Ascending aorta (tissue), 2 donors: ENCODE results near the gene TEDDM1. TPM values are rescaled to one million over a fixed set of nuclear protein-coding genes. Genes with fewer than 3 reads are reported as not detected.

Experiments used
- DNase-seq, 2 donors: peaks; one replicate each; pipeline ENCODE4 v3.0.0-alpha.2; 2019; ENCODE audit warnings: low spot score in 2 of 2
- H3K27ac ChIP-seq, 2 donors: fragments of 200-600 bp; sonication (generic); one replicate each; pipeline ENCODE4 v1.5.1; 2016 to 2017; ENCODE audit warnings: mild to moderate bottlenecking in 1 of 2
- H3K27me3 ChIP-seq: fragments of 200-600 bp; sonication (generic); one replicate; pipeline ENCODE4 v1.5.1; 2017
- H3K36me3 ChIP-seq, 2 donors: fragments of 200-600 bp; sonication (generic); one replicate each; pipeline ENCODE4 v1.5.1; 2016
- H3K4me1 ChIP-seq, 2 donors: fragments of 200-600 bp; sonication (generic); one replicate each; pipeline ENCODE4 v1.5.1; 2016 to 2017; ENCODE audit warnings: mild to moderate bottlenecking in 1 of 2
- H3K4me3 ChIP-seq, 2 donors: fragments of 200-600 bp; sonication (generic); one replicate each; pipeline ENCODE4 v1.5.1; 2016 to 2017; ENCODE audit warnings: mild to moderate bottlenecking in 1 of 2
- H3K9me3 ChIP-seq, 2 donors: fragments of 200-600 bp; sonication (generic); one replicate each; pipeline ENCODE4 v1.5.1; 2016
- intact Hi-C: fragments of 100-400 bp; cut with DNase I; formaldehyde crosslinking; loops from one replicate; pipeline ENCODE4 v1.15.1; 2023
- total RNA-seq: library from RNA; depleted of rRNA; stranded (reverse); fragments of >200 nt; gene quantifications from one replicate; pipeline ENCODE4 v1.1.0, GENCODE V29; 2016
- TF ChIP-seq, protein P1 (sequence below), 3 experiments: fragments of 200-600 bp in 2 of 3; fragments of 450-650 bp in 1 of 3; sonication (generic) in 2 of 3; IDR thresholded peaks; one replicate each; pipeline ENCODE4 v1.5.1; 2016 to 2019; ENCODE audit warnings: antibody characterized with exemption in 3 of 3, mild to moderate bottlenecking in 1 of 3, moderate library complexity in 1 of 3

The TEDDM1 gene
- total RNA-seq, 1 donor from 2014 or later: not detected

DNA sequence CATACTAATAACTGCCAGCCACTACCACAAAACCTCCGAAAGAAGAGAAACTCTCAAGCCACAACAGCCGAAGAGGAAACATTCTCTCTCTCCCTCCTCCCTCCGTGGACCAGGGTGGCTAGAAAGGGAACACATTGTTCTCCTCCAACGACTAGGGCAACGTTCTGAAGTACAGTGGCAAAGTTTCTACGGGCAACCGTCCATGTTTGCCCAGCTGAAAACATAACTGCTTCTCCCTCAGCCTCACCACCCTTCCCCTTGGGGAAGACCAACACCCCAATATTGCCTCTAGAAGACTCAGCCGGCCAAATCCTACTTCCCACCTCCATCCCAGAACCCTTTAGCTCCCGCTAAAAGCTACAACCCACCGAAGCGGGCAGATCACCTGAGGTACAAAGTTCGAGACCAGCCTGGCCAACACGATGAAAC, 10.8 kb downstream of the TEDDM1 start:
- Histone ChIP-seq H3K4me3 (peak overlapping the region; percentile 90 to 92), H3K9me3 (no peaks in the 10 kb centered on the region), H3K36me3 (peaks cover 44 to 56% of the 10 kb centered on the region in 2 donors), H3K4me1 (peaks cover 4 to 16% of the 10 kb centered on the region in 2 donors), H3K27me3 (no peaks in the 10 kb centered on the region), H3K27ac (peak overlapping the region; percentile 94 to 98)
- peak in 1 of 2 donors; percentile 71 for DNase-seq
- intact Hi-C loops: loop anchor here (2.0 to 10.0 kb wide), 6 partner anchors 41 to 1235 kb away; partner anchors contain the start of genes NPL and SMG7
- TF ChIP-seq, protein P1, sequence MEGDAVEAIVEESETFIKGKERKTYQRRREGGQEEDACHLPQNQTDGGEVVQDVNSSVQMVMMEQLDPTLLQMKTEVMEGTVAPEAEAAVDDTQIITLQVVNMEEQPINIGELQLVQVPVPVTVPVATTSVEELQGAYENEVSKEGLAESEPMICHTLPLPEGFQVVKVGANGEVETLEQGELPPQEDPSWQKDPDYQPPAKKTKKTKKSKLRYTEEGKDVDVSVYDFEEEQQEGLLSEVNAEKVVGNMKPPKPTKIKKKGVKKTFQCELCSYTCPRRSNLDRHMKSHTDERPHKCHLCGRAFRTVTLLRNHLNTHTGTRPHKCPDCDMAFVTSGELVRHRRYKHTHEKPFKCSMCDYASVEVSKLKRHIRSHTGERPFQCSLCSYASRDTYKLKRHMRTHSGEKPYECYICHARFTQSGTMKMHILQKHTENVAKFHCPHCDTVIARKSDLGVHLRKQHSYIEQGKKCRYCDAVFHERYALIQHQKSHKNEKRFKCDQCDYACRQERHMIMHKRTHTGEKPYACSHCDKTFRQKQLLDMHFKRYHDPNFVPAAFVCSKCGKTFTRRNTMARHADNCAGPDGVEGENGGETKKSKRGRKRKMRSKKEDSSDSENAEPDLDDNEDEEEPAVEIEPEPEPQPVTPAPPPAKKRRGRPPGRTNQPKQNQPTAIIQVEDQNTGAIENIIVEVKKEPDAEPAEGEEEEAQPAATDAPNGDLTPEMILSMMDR (IDR thresholded peaks at IDR 0.05): no peak

DNA sequence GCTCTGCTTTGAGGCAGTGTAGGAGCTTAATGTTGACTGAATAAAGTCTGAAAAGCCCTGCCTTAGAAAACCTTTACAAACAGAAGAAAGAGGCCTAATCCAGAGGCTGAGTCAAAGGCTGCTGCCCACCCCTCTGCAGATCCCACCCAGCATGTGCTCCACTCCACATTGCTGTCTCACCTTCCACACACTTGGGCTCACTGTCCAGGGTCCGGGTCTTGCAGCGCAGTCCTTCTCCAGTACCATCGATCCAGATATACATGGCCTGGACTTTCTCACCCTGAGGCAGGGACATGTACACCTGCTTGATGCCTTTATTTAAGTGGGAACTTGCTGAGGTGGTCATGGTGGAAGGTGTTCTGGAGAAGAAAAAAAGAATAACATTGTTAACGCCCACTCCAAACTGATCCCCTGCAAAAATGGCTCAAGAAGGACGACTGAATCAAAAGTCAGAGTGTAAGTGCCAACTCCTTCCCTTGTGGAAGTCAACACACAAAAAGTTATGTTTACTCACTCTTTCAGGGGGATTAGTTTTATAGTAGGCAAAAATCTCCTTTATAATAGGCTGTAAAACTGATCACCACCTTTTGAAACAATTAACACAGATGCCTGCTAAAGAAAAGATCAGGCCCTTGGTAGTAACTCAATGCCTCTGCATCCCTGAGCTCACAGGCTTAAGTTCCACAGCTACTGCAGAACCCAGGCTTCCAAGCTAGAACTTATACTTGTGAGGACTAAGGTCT, 11.9 kb downstream of the TEDDM1 start:
- Histone ChIP-seq H3K27me3 (no peaks in the 10 kb centered on the region), H3K4me3 (peak overlapping the region; percentile 90 to 92), H3K27ac (peak overlapping the region; percentile 94 to 98), H3K36me3 (peaks cover 55 to 67% of the 10 kb centered on the region in 2 donors), H3K9me3 (no peaks in the 10 kb centered on the region), H3K4me1 (peaks cover 4 to 16% of the 10 kb centered on the region in 2 donors)
- TF ChIP-seq, protein P1 (IDR thresholded peaks at IDR 0.05): no peak
- intact Hi-C loops: no loop called here
- DNase-seq: no peak

DNA sequence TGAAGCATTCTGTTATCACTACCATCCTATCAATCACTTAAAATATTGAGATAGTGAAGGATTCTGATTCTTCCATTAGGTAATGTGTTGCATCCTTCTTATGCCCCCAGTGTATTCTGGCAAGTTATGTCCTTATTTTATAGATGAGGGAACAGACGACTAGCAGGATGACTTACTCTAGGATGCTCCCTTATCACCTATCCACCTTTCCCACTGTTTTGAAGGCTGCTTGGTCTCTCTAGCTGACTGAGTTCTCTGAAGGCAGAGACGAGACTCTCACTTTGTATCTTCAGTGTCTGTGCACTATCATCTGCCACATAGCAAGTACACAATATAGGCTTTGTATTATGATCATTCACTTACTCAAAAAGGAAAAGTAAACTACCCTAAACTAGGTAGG, 12.9 kb downstream of the TEDDM1 start:
- peaks cover 4 to 13% of the 10 kb centered on the region in 2 donors for H3K4me1 ChIP-seq
- TF ChIP-seq, protein P1 (IDR thresholded peaks at IDR 0.05): no peak
- no peak for DNase-seq
- peak overlapping the region; percentile 90 to 92 for H3K4me3 ChIP-seq
- no peak overlapping the region for H3K27ac ChIP-seq
- intact Hi-C loops: no loop called here
- H3K27me3 ChIP-seq: no peaks in the 10 kb centered on the region
- no peaks in the 10 kb centered on the region for H3K9me3 ChIP-seq
- H3K36me3 ChIP-seq: peaks cover 61 to 77% of the 10 kb centered on the region in 2 donors

DNA sequence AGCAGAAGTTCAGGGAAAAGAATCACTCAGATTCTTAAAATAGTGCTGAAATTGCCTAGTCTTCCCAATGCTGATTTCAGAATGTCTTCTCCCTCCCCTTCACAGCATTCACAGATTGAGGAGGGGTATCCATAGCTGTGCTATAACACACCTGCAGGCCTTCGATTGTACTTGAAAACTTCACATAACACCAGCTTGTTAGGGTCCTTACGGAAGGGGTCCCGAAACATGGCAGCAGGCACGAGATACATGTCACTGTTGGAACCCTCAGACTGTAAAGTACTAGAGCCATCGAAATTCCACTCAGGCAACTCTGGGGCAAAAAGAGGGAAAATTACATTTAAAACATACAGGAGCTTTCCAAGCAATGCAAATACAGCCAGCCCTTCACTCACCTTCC, 13.5 kb downstream of the TEDDM1 start:
- H3K36me3 ChIP-seq: peaks cover 61 to 83% of the 10 kb centered on the region in 2 donors
- H3K4me3 ChIP-seq: peak overlapping the region; percentile 90 to 92
- H3K4me1 ChIP-seq: peaks cover 4 to 11% of the 10 kb centered on the region in 2 donors
- no peak overlapping the region for H3K27ac ChIP-seq
- no peaks in the 10 kb centered on the region for H3K27me3 ChIP-seq
- TF ChIP-seq, protein P1 (IDR thresholded peaks at IDR 0.05): no peak
- DNase-seq: no peak
- no peaks in the 10 kb centered on the region for H3K9me3 ChIP-seq
- intact Hi-C loops: no loop called here

DNA sequence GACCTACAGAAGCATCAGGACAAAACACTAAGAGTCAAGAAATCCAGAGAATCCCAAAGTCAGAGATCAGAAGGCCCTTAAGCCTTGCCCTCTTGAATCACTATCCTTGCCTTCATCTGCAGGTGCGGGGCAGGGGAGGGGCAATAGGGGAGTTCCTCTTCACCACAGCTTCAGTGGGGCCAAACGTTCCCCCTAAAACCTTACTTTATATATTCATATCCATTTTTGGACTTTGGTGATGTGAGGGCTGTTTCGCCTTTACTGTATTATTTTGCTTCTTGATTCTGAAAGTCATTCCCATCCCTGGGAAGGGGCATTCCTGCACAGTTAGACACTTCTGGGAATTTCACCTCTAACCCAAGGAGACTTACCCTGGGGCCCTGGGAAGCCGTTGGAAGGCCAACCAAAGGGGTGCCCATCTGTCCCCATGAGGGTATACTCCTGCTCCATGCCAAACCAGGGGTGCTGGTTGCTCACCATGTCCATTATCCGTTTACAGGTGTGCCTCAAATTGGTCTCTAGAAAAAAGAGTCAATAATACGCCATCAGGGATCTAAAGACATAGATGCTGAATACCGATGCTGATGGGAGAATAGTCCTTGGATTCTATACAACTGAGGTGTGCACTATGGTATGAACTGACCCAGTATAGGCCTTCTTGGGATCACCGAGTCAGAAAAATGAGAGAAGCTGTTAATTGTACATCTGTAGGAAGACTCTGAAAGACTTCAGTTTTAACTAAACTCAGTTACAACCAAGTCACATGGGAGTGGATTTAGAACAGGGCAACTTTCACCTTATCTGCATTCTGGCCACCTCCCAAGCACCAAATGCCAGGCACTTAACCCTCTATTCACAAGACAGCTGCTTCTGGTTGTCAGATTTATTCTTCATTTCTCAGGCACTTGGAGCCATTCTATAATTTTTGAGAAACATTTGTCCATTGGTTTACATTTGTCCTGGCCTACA, 14.3 kb downstream of the TEDDM1 start:
- intact Hi-C loops: no loop called here
- H3K4me3 ChIP-seq: peak overlapping the region; percentile 13 to 92

More for the DNA sequence above, 14.3 kb downstream of the TEDDM1 start:
- Histone ChIP-seq H3K4me1 (peaks cover 4 to 11% of the 10 kb centered on the region in 2 donors), H3K27ac (peak overlapping the region in 1 of 2 donors; percentile 28), H3K36me3 (peaks cover 61 to 91% of the 10 kb centered on the region in 2 donors), H3K9me3 (no peaks in the 10 kb centered on the region), H3K27me3 (no peaks in the 10 kb centered on the region)
- DNase-seq: no peak
- TF ChIP-seq, protein P1 (IDR thresholded peaks at IDR 0.05): no peak
